Skeletal muscle satellite cell (primary cell): ENCODE measurements around the gene EVL.

ENCODE experiments used
- H3K27me3 ChIP-seq: 2 replicates; pipeline ENCODE4 v1.7.0; 2013; ENCODE audit warnings: low read length; ENCODE audit not compliant: control insufficient read depth, insufficient read depth
- H3K36me3 ChIP-seq: 2 replicates; pipeline ENCODE4 v1.7.0; 2013; ENCODE audit warnings: mild to moderate bottlenecking, control low read depth, low read length; ENCODE audit not compliant: insufficient read depth
- H3K4me1 ChIP-seq: 2 replicates; pipeline ENCODE4 v1.7.0; 2013; ENCODE audit warnings: low read length; ENCODE audit not compliant: control insufficient read depth, insufficient read depth
- H3K4me2 ChIP-seq: 2 replicates; pipeline ENCODE4 v1.7.0; 2013; ENCODE audit warnings: mild to moderate bottlenecking, low read length
- H3K4me3 ChIP-seq: 2 replicates; pipeline ENCODE4 v1.7.0; 2013; ENCODE audit warnings: low read length
- H3K9ac ChIP-seq: 2 replicates; pipeline ENCODE4 v1.7.0; 2013; ENCODE audit warnings: mild to moderate bottlenecking, low read depth, low read length, moderate library complexity
- H3K9me3 ChIP-seq: replicated peaks from 2 replicates; pipeline ENCODE4 v1.7.0; 2013; ENCODE audit warnings: mild to moderate bottlenecking, control low read depth, low read length

EVL gene

GRCh38 chr14:100128688-100129087 is 63.5 kb downstream of the EVL start:
- H3K4me3 ChIP-seq = no peak overlapping the region
- no peaks in the 10 kb centered on the region for H3K36me3 ChIP-seq
- no peaks in the 10 kb centered on the region for H3K27me3 ChIP-seq

GRCh38 chr14:100129161-100129589 is 64.0 kb downstream of the EVL start:
- H3K4me1 ChIP-seq = peaks cover 33% of the 10 kb centered on the region
- no peak overlapping the region for H3K4me2 ChIP-seq
- H3K27me3 ChIP-seq = no peaks in the 10 kb centered on the region
- H3K4me3 ChIP-seq = no peak overlapping the region
- no peaks in the 10 kb centered on the region for H3K36me3 ChIP-seq
- no peak overlapping the region for H3K9ac ChIP-seq
- no peaks in the 10 kb centered on the region for H3K9me3 ChIP-seq

More at GRCh38 chr14:100128688-100129087, 63.5 kb downstream of the EVL start:
- no peak overlapping the region for H3K4me2 ChIP-seq
- peaks cover 33% of the 10 kb centered on the region for H3K4me1 ChIP-seq
- no peak overlapping the region for H3K9ac ChIP-seq
- H3K9me3 ChIP-seq = no peaks in the 10 kb centered on the region

- no peak overlapping the region for H3K9ac ChIP-seq
- H3K4me1 ChIP-seq = peaks cover 33% of the 10 kb centered on the region
- peaks cover 2% of the 10 kb centered on the region for H3K36me3 ChIP-seq
- H3K27me3 ChIP-seq = no peaks in the 10 kb centered on the region
- H3K9me3 ChIP-seq = no peaks in the 10 kb centered on the region
- no peak overlapping the region for H3K4me3 ChIP-seq
- no peak overlapping the region for H3K4me2 ChIP-seq
These were observed 65.3 kb downstream of the EVL start for GRCh38 chr14:100130521-100130920.

GRCh38 chr14:100131181-100131580 is 66.0 kb downstream of the EVL start:
- H3K36me3 ChIP-seq = peaks cover 2% of the 10 kb centered on the region

GRCh38 chr14:100132161-100132902 is 67.1 kb downstream of the EVL start:
- Histone ChIP-seq H3K9ac (peak overlapping the region; percentile 47), H3K9me3 (no peaks in the 10 kb centered on the region), H3K4me1 (peaks cover 33% of the 10 kb centered on the region), H3K27me3 (no peaks in the 10 kb centered on the region), H3K4me2 (peak overlapping the region; percentile 36), H3K36me3 (peaks cover 2% of the 10 kb centered on the region), H3K4me3 (no peak overlapping the region)

More at GRCh38 chr14:100131181-100131580, 66.0 kb downstream of the EVL start:
- H3K4me2 ChIP-seq = no peak overlapping the region
- no peak overlapping the region for H3K9ac ChIP-seq
- peaks cover 33% of the 10 kb centered on the region for H3K4me1 ChIP-seq
- H3K27me3 ChIP-seq = no peaks in the 10 kb centered on the region
- H3K9me3 ChIP-seq = no peaks in the 10 kb centered on the region
- no peak overlapping the region for H3K4me3 ChIP-seq

- Histone ChIP-seq H3K4me1 (peaks cover 33% of the 10 kb centered on the region), H3K9ac (no peak overlapping the region), H3K4me3 (no peak overlapping the region), H3K9me3 (no peaks in the 10 kb centered on the region), H3K27me3 (no peaks in the 10 kb centered on the region), H3K36me3 (peaks cover 2% of the 10 kb centered on the region), H3K4me2 (peak overlapping the region; percentile 36)
These were observed 67.8 kb downstream of the EVL start for GRCh38 chr14:100132903-100133510.

GRCh38 chr14:100134586-100134985 is 69.4 kb downstream of the EVL start:
- Histone ChIP-seq H3K4me3 (no peak overlapping the region), H3K9me3 (no peaks in the 10 kb centered on the region), H3K4me1 (peaks cover 22% of the 10 kb centered on the region), H3K27me3 (no peaks in the 10 kb centered on the region), H3K4me2 (no peak overlapping the region), H3K9ac (no peak overlapping the region), H3K36me3 (peaks cover 2% of the 10 kb centered on the region)

GRCh38 chr14:100135073-100135472 is 69.9 kb downstream of the EVL start:
- peaks cover 22% of the 10 kb centered on the region for H3K4me1 ChIP-seq
- H3K9ac ChIP-seq = no peak overlapping the region
- H3K27me3 ChIP-seq = no peaks in the 10 kb centered on the region
- H3K4me3 ChIP-seq = no peak overlapping the region
- no peaks in the 10 kb centered on the region for H3K9me3 ChIP-seq
- H3K36me3 ChIP-seq = peaks cover 2% of the 10 kb centered on the region
- H3K4me2 ChIP-seq = no peak overlapping the region

- H3K4me2 ChIP-seq = no peak overlapping the region
- no peak overlapping the region for H3K9ac ChIP-seq
- no peaks in the 10 kb centered on the region for H3K9me3 ChIP-seq
- no peak overlapping the region for H3K4me3 ChIP-seq
- peaks cover 2% of the 10 kb centered on the region for H3K36me3 ChIP-seq
- peaks cover 22% of the 10 kb centered on the region for H3K4me1 ChIP-seq
- no peaks in the 10 kb centered on the region for H3K27me3 ChIP-seq
These were observed 70.6 kb downstream of the EVL start for GRCh38 chr14:100135784-100136183.

- H3K4me3 ChIP-seq = no peak overlapping the region
- no peak overlapping the region for H3K4me2 ChIP-seq
- H3K4me1 ChIP-seq = peaks cover 11% of the 10 kb centered on the region
- H3K9me3 ChIP-seq = no peaks in the 10 kb centered on the region
- H3K9ac ChIP-seq = no peak overlapping the region
- peaks cover 2% of the 10 kb centered on the region for H3K36me3 ChIP-seq
- H3K27me3 ChIP-seq = no peaks in the 10 kb centered on the region
These were observed 72.0 kb downstream of the EVL start for GRCh38 chr14:100137173-100137572.

GRCh38 chr14:100138082-100138787 is 73.0 kb downstream of the EVL start:
- H3K9ac ChIP-seq = no peak overlapping the region
- H3K9me3 ChIP-seq = no peaks in the 10 kb centered on the region
- no peak overlapping the region for H3K4me2 ChIP-seq
- no peak overlapping the region for H3K4me3 ChIP-seq
- H3K4me1 ChIP-seq = peaks cover under 1% of the 10 kb centered on the region
- H3K36me3 ChIP-seq = peaks cover 2% of the 10 kb centered on the region
- no peaks in the 10 kb centered on the region for H3K27me3 ChIP-seq
